K562 (cell line): ENCODE measurements around the gene DYRK1A. TPM values are rescaled to one million over a fixed set of nuclear protein-coding genes. Genes with fewer than 3 reads are reported as not detected.

ENCODE experiments used
- BCOR ChIP-seq: fragments of 450-650 bp; IDR thresholded peaks from 2 replicates; pipeline ENCODE4 v1.6.1; 2016
- CHD4 ChIP-seq: fragments of 200-600 bp; sonication (generic); IDR thresholded peaks from 3 replicates; pipeline ENCODE4 v1.6.1; 2012; ENCODE audit warnings: low read depth, mild to moderate bottlenecking, mixed read lengths, low read length, inconsistent platforms; ENCODE audit not compliant: insufficient read depth, insufficient replicate concordance, poor library complexity, severe bottlenecking
- EP400 ChIP-seq: fragments of 450-650 bp; IDR thresholded peaks from 2 replicates; pipeline ENCODE4 v1.6.1; 2017; ENCODE audit warnings: antibody characterized with exemption, mild to moderate bottlenecking, moderate library complexity
- ESRRA ChIP-seq: fragments of 450-650 bp; IDR thresholded peaks from 2 replicates; pipeline ENCODE4 v1.6.1; 2014; ENCODE audit warnings: low read depth, mild to moderate bottlenecking, moderate library complexity, borderline replicate concordance
- KDM1A ChIP-seq, 2 experiments: fragments of 450-650 bp; IDR thresholded peaks; 2 replicates each; pipeline ENCODE4 v1.6.1; 2016; ENCODE audit warnings: mild to moderate bottlenecking in 2 of 2
- MCM5 ChIP-seq: fragments of 450-650 bp; IDR thresholded peaks from 2 replicates; pipeline ENCODE4 v1.6.1; 2016; ENCODE audit warnings: low read depth
- PRDM10 ChIP-seq: fragments of 450-650 bp; IDR thresholded peaks from 2 replicates; pipeline ENCODE4 v1.6.1; 2018; ENCODE audit not compliant: partially characterized antibody
- ZNF316 ChIP-seq: fragments of 450-650 bp; IDR thresholded peaks from 2 replicates; pipeline ENCODE4 v1.6.1; 2016
- polyA plus RNA-seq, 8 experiments: library from polyadenylated mRNA; depleted of rRNA in 4 of 8; stranded (reverse) in 5 of 8; unstranded in 3 of 8; fragments of >200 nt; fragmentation: Nextera tagmentation in 2 of 8; fragmentation: Illumina TruSeq in 1 of 8; extraction: Ambion mirVana in 2 of 8; extraction: Trizol in 1 of 8; gene quantifications; 2 replicates each; pipeline versions ENCODE4 v1.2.1 to v1.2.3, GENCODE V29; 2011 to 2014; ENCODE audit warnings: inconsistent platforms in 1 of 8, missing spikeins in 1 of 8
- total RNA-seq, 7 experiments: library from RNA; depleted of rRNA in 6 of 7; stranded (reverse); fragments of >200 nt in 6 of 7; fragmentation: Illumina TruSeq in 2 of 7; extraction: Trizol in 2 of 7; gene quantifications; 2 replicates each; pipeline versions ENCODE4 v1.2.1 to v1.2.3, GENCODE V29; 2011 to 2021; ENCODE audit warnings: low replicate concordance in 1 of 7

Gene DYRK1A
- total and polyA plus RNA-seq, 9 of the 15 experiments (the other 6 are each of a cell fraction or from before 2014, with no cell fraction given), result 3.7 to 64.8 (median 42.3) TPM

GRCh38 chr21:37414292-37415253 lies 48.0 kb downstream of the DYRK1A start (continued):
- TF ChIP-seq PRDM10 (peak; percentile 19), BCOR (peak; percentile 87), KDM1A (IDR thresholded peaks at IDR 0.05) (peak in 1 of 2 experiments; percentile 54; a peak in 1 of 4 replicates), CHD4 (peak; percentile 74), MCM5 (no peak), ZNF316 (0 out of 2 replicates have a peak, but pooled peaks have one; percentile 25), EP400 (0 out of 2 replicates have a peak, but pooled peaks have one; percentile 37), ESRRA (peak; percentile 14; the same call in 1 of the 2 replicates)
